Skin epidermis (tissue), 12 donors: ENCODE data around the gene KRT34.
"Not testable (repeated sequence)": the region's sequence is repeated elsewhere in the genome, so short reads cannot be mapped to it uniquely, and the experiment has no call there.

Experiments
- H3K27ac ChIP-seq, 21 experiments: fragments of 200-600 bp; sonication (generic) in 11 of 21; one replicate each; pipeline ENCODE4 v1.5.0; 2020; ENCODE audit warnings: mild to moderate bottlenecking in 3 of 21, inconsistent platforms in 2 of 21, moderate library complexity in 2 of 21
- H3K4me3 ChIP-seq, 7 experiments: fragments of 200-600 bp; sonication (generic) in 2 of 7; one replicate each; pipeline ENCODE4 v1.5.0; 2020; ENCODE audit warnings: inconsistent platforms in 2 of 7, mild to moderate bottlenecking in 2 of 7, moderate library complexity in 1 of 7

Gene KRT34

DNA sequence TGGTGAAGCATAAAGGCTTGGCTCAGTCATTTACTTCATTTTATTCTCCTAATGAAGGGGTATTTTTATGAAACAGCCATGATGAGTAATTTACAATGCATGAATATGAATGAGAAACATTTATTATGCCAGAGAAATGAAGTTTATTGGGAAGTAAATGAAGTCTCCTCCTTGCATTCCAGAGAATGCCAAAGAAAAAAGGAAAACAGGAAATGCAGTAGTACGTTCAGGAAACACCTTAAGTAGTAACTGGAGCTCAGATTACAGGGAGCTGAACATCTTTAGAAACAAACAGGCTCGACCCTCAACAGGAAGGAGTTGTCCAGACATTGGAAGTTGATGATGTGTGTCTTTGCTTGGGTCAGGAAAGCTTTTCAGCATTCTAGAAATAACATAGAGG lies 4.6 kb downstream of the KRT34 start:
- H3K4me3 ChIP-seq = no peak overlapping the region
- H3K27ac ChIP-seq = peak overlapping the region in 1 of 21 experiments; percentile 18

DNA sequence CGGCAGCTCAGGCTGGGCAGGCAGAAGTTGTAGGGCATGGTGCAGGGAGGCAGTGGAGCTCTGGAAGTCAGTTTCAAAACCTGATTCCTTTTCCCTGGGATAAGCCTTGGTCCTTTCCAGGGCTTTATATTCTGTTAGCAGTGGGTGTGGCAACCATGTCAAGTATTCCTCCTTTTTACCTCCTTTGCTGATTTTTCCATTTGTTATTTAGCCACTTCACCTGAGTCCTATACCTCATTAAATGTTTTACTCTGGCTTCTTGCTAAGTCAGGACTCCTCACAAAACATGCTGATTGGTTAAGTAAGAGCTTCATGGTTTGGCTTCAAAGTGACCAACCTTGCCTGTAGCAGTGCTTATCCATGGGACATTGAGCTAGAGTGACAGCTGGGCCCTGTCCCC lies 12.4 kb downstream of the KRT34 start, which contains the start of gene KRT33B:
TSS of gene KRT33B (minus strand) at position 101 of the 400 bp plus-strand sequence. CDS start at position 38, 63 bp downstream.
- Histone ChIP-seq H3K27ac (no peak within 1 kb of the TSS), H3K4me3 (no peak within 1 kb of the TSS)

DNA sequence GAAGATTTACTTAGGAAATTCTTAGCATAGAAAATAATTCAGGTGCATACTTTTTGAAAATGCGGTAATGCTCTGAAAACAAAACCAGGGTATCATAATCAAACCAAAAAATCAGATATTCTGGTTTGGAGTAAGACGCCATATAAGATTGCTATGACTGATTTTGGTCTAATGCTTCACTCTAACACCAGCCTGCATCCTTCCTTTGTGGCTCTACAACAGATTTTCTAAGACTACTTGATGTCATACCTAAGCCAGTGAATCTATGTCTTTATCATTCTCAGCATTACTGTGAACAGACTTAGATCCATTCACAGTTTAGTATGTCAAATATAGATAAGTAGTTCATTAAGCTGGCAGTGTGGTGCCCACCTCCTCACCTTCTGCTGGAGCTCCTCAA lies 13.1 kb downstream of the KRT34 start:
- Histone ChIP-seq H3K4me3 (no peak overlapping the region), H3K27ac (no peak overlapping the region)

DNA sequence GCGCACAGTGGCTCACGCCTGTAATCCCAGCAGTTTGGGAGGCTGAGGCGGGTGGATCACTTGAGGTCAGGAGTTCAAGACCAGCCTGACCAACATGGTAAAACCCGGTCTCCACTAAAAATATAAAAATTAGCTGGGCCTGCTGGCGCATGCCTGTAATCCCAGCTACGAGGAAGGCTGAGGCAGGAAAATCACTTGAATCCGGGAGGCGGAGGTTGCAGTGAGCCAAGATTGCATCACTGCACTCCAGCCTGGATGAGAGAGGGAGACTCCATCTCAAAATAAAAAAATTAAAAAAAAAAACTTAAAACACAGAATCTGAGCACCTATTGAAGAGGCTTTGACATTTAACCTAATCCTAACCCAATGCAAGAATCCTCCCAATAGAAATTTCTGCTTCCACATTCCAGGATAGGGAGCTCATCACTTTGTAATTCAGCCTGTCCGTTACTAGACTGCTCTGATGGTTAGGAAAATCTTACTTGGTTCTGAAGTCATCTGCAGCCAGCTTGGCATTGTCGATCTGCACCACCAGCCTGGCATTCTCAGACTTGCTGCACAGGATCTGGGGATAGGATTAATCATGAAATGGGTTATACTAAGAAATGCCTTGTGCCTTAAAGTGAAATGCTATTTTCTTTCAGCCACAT lies 14.6 kb downstream of the KRT34 start:
- Histone ChIP-seq H3K4me3 (no peak overlapping the region), H3K27ac (no peak overlapping the region)

DNA sequence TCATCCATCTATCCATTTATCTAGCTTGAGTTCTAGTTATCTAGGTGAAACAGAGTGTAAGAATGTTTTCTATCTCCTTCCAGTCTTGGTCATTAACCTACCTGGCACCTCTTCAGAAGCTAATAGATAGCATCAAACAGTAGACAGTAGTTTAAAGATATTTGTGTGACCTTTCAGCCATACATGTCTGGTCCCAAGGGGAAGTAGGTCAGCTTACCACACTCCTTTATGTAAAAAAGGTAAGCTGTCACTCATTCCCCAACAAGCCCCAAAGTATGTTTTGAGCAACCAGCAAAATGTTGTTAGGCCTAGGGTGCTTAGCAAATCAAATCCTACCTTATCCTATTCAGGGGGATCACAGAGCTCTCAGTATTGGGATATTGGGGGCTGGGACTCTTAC lies 16.0 kb downstream of the KRT34 start:
- Histone ChIP-seq H3K4me3 (no peak overlapping the region), H3K27ac (no peak overlapping the region)

DNA sequence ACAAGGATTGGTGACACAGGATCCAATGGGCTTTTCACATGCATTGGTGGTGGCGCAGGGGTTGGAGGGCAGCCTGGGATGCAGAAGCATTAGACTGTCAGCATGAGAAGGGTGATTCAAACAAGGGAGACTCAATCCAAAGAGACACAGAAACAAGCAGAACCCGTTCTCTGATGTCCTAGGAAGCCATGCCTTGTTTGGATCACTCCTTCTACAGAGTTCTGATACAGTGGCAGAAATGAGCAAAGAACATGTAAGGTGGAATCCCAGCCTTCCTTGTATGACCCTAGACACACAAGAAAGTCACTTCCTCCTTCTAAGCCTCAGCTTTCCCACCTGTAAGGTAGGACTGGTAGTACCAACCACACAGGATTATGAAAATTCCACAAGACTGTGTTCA lies 18.2 kb downstream of the KRT34 start:
- Histone ChIP-seq H3K27ac (no peak overlapping the region), H3K4me3 (no peak overlapping the region)

DNA sequence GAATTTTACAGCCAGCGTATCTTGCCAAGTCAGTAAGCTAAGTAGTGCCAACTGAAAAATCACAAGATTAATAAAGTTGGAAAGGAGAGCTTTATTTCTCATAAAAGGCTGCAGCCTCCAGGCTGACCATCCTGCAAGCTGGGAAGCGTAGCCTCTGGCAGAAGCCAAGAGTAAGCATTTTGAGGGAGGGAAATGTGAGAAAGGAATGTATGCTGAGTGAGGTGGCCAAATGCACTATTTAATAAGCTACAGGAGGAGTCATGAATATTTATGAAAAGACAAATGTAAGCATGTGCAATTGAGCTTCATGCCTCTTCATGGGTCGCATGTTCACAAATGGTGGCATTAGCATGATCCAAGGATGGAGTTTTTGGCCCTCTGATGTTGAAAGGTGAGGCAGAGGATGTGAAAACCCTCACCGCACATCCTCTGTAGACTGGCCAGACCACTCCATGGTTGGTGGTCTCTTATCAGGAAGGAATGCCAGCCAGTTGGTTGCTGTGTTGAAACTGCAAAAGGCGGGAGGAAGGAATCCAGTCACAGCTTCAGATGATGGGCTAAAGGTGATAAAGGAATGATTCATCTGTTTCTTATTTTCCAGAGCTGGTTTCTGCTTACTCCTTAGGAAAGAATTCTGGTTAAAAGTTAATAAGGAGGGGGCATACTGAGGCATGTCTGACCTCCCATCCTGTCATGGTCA lies 21.7 kb downstream of the KRT34 start:
- Histone ChIP-seq H3K27ac (no peak overlapping the region), H3K4me3 (no peak overlapping the region)

DNA sequence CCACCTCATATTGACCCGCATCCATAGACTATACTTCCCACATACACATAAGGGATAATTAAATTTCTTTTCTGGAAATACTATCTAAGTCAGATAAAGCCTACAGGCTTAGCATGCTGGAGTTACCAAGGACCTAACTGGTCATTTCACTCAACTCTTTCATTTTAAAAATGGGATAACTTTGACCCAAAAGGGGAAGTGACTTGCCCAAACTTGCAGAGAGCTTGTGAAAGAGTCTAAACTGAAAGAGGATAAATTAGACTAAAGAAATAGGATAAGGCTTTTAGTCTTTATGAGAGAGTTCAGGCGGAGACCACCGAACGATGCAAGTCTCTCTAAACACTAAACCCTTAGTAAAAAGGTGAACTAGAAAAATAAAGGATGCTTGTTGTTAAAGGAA lies 27.6 kb downstream of the KRT34 start:
- H3K27ac ChIP-seq = no peak overlapping the region
- no peak overlapping the region for H3K4me3 ChIP-seq

DNA sequence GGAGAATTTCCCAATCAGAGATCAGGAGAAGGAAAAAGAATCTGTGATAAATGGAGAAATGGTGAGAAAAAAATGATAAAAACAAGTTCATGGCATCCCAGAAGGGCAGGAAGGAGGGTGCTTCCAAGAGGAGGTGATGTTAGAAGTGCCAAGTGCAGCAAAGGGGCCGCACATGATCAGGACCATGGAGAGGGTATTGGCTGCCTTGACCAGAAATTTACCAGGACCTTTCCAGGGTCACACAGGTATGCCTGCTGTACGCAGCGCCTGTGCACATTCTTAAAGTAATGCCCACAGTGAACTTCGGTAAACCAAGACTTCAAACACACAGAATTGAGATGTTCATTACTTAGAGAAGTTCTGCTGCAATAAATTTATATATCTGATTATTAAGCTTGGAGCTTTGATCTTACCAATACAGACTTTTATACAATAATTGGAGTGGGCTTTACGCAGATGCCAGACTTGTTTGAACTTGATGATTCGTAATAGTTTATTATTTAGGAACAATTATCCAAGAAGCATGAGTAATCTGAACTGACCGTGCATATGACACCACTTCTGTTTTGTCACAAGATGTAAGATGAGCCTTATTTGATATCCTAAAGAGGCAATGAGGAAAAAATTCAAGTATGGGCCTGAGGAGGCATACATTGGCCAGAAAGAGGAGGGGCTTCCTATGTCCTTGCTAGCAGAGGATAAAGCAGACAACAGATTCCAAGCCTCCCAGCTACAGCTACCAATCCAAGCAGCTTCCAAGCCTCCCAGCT lies 29.3 kb downstream of the KRT34 start:
- Histone ChIP-seq H3K4me3 (no peak overlapping the region), H3K27ac (no peak overlapping the region)

DNA sequence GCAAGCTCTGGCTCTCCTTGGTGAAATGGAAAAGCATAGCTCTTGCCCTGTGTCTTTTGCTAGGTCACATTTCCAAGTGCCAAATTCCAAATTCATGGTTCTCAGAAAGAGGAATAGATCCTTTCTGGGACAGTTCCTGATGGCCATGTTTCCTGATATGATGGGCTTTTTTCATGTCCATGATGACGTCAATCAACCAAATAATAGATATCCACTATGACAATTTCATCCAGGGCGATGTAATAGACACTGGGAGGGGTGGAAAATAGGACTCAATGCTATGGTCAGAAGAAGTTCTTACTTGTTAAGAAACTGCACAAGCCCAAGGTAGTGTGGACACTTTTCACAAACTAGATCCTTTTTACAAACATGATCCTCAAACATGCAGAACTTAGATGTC lies 30.9 kb downstream of the KRT34 start:
- no peak overlapping the region for H3K4me3 ChIP-seq
- no peak overlapping the region for H3K27ac ChIP-seq

DNA sequence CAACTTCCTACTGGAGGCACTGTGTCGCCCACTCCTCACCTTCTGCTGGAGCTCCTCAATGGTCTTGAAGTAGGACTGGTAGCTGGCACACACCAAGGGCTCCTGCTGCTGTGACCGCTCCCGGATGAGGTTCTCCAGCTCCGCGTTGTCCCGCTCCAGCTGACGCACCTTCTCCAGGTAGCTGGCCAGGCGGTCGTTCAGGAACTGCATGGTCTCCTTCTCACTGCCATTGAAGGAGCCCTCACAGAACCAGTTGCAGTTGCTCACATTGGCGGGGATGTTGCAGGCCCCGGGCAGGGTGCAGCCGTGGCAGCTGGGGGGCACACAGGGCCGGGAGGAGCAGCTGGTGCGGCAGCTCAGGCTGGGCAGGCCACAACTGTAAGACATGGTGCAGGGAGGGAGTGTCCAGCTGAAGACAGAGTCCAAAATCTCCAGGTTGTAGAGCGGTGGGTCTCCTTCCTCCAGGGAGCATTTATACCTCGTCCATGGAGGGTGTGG lies 31.7 kb downstream of the KRT34 start, which contains the start of gene KRT33A:
TSS of gene KRT33A (minus strand) at position 448 of the 498 bp plus-strand sequence. CDS start at position 387, 61 bp downstream.
- H3K4me3 ChIP-seq, H3K27ac ChIP-seq: not testable (repeated sequence)

DNA sequence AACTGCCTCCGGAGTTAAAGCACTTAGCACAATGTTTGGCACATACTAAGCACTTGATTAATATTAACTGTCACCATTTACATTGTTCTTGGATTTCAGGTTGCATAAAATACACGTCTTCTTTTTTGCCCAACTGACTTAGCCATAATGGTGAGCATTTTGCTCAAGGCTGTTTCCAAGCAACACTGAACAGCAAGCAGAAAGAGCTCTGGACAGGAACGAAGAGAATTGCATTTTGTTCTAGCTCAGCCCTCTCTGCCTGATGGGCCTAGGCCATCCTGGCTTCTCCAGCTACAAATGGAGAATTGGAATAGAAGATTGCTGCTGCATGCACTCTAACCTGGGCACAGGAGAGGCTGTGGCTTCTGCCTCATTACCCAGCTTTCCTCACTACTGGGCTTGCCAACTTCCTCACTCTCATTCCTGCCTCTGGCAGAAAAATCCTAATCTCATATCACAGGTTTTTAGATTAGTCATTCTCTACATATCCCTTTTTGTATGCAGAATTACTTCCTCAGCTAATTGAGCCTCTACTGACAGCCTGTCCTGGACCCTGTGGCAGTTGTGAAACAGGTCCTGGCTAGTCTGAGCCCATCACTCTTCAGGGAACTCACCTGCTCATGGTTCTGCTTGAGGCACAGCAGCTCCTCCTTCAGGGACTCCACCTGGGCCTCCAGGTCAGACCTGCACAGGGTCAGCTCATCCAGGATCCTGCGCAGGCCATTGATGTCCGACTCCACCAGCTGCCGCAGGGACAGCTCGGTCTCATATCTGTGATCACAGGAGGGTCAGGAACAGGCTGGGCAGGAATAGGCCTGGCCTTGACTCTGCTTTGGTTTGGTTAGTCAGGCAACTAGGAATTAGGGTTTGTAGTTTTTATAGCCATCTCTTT lies 34.0 kb downstream of the KRT34 start:
- no peak overlapping the region for H3K4me3 ChIP-seq

DNA sequence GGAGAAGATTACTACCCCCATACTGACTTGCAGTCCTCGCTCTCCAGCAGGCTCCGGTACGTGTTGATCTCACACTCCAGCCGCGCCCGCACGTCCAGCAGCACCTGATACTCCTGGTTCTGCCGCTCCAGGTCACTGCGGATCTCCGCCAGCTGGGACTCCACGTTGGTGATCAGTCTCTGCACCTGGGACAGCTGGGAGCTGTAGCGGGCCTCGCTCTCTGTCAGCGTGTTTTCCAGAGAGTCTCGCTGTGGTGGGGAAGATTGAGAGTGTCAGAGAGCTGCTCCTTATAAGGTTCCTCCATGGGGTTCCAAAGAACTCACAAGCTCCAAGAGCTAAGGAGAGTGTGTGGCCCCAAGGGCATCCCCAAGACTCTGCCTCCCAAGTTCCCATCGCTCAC lies 35.7 kb downstream of the KRT34 start:
- H3K4me3 ChIP-seq, H3K27ac ChIP-seq: not testable (repeated sequence)

More for the DNA sequence above, 34.0 kb downstream of the KRT34 start:
- H3K27ac ChIP-seq = peak overlapping the region in 3 of 21 experiments; percentile 6 to 47 (median 33)

DNA sequence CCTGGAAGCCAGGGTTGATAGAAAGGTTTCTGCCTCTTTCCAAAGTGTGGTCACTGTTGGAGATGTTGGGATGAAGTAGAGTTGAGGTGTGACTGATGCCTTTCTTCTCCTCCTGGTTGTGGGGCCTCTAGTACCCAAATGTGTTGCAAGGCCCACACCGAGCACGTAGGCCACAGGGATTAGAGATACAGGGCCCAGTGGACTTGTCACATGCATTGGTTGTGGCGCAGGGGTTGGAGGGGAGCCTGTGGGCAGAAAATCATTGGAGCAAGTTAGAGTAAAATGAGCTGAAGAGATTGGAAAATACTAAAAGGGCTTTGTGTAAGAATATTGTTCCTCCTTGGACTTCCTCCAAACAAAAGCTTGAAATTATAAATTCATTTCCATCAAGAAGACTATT lies 36.1 kb downstream of the KRT34 start:
- no peak overlapping the region for H3K4me3 ChIP-seq
- no peak overlapping the region for H3K27ac ChIP-seq

DNA sequence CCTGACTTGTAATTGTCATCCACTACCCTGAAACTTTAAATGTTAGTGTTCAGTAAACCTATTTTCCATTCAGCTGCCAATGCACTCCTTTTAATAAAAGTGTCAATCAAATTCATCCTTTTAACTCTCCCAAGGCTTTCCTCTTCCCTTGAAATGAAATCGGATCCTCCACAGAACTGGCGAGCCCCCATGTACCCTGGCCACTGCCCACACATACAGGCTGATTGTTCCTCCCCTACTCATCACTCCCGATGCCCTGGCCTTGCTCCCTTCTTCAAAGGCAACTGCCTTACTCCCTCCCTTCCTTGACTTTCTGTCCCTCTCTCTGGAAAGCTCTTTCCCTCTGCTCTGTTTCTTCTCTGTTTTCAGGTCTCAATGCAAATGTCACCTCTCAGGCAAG lies 39.1 kb downstream of the KRT34 start:
- no peak overlapping the region for H3K27ac ChIP-seq
- no peak overlapping the region for H3K4me3 ChIP-seq

DNA sequence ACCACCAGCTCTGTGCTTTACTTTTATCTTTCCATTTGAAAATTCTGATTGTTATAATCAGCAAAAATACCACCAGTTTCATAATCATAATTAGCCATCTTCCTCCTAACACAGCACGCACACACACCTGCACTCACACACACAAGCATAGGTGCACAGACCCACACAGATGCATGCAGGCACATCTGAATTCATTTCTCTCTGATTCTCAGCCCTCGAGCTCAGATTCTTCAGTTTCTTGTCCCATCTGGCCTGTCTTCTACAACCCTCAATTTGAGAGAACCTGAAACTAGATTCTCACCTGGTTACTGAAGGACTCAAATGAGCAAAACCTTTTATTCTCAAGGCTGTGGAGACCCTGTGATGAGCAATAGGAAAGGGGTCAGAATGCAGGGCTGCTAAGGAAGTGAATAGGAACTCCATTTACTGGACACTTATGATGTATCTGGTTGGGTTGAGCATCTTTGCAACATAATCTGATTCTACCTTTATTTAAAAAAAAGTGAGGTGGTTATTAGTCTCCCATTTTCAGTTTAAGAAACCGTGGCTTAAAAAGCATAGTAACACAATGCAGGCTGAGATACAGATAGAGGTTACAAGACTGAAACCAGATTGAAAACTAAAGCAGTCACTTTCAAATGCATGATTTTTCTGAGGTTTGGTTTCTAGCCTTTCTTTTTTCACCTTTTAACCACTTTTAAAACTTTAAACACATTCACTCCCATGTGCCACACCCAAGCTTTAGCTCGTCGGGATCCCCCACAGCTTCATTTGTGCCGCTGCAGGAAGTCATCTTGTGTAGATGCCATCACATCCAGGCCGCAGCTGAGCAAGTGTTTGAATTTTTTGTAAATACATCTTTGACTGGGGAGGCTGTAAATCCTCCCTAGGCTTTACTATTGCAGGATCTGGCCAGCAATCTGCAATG lies 40.9 kb downstream of the KRT34 start:
- Histone ChIP-seq H3K4me3 (no peak overlapping the region), H3K27ac (peak overlapping the region in 11 of 21 experiments; percentile 1 to 87 (median 50))

DNA sequence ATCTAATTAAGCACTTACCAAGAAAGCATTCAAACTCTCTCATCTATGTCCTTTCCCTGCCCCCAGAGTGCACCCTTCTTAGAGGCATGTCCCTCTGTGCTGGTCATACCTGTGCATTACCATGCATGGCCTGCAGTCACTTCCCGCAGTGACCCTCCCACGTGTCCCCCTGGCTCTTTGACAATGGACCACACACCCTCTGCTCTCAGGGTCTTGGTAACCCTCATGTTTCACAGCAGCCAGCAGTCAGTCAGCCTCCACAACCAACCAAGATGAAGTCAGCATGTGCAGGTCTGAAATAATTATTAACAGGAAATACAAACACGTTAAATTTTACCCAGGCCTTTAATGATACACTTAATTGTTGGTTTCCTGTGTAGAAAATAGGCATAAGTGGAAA lies 41.6 kb downstream of the KRT34 start:
- Histone ChIP-seq H3K4me3 (no peak overlapping the region), H3K27ac (peak overlapping the region in 11 of 21 experiments; percentile 1 to 87 (median 75))

DNA sequence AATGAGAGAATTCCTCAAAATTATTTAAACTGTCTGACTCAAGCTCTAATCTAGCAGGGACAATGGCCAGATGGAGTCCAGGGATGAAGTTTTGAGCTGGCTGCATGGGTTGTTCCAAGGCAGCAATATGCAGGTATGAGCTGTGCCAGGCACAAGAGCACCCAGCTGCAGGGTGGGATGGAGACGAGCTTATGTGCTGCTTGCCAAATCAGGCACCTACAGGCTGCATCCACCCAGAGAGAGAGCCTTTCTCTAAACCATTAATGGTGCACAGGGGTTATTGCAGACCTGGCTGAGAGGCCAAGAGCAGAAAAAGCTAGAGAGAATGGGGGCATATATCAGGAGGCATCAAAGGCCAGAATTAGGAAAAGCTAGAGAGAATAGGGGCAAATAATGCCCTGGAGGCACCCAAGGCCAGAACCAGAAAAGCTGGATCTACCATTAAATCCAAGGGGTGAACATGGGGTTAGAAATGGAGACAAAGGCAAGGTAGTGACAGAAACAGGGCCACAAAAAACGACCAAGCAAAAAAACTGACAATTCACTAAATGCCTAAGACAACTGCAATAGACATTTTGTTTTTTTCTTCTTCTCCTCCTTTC lies 42.4 kb downstream of the KRT34 start:
- Histone ChIP-seq H3K4me3 (no peak overlapping the region), H3K27ac (peak overlapping the region in 15 of 21 experiments; percentile 28 to 87 (median 71))
